Liver (tissue), 3 donors: ENCODE data around the gene PARD3B.

ENCODE experiments used
- EGR1 ChIP-seq, 2 donors: IDR thresholded peaks; 2 replicates each; pipeline ENCODE4 v1.6.1; 2016 to 2018; ENCODE audit warnings: antibody characterized with exemption in 2 of 2, low read depth in 2 of 2
- GABPA ChIP-seq, 2 donors: IDR thresholded peaks in 1 of 2; conservative IDR thresholded peaks in 1 of 2; 2 replicates each; pipeline ENCODE4 v1.6.1; 2016; ENCODE audit warnings: antibody characterized with exemption in 2 of 2, mild to moderate bottlenecking in 1 of 2, moderate library complexity in 1 of 2
- HNF4G ChIP-seq: IDR thresholded peaks from 2 replicates; pipeline ENCODE4 v1.6.1; 2016; ENCODE audit warnings: antibody characterized with exemption
- RAD21 ChIP-seq, 2 donors: IDR thresholded peaks; 2 replicates each; pipeline ENCODE4 v1.6.1; 2016; ENCODE audit warnings: antibody characterized with exemption in 2 of 2, mild to moderate bottlenecking in 2 of 2
- TAF1 ChIP-seq: conservative IDR thresholded peaks from 2 replicates; pipeline ENCODE4 v1.6.1; 2016; ENCODE audit warnings: antibody characterized with exemption, mild to moderate bottlenecking
- TF ChIP-seq, protein P1 (sequence below): fragments of 150-350 bp; IDR thresholded peaks from 2 replicates; pipeline ENCODE4 v1.5.1; 2017; ENCODE audit warnings: improper control_type of control experiment, low read depth, low read length; ENCODE audit not compliant: missing input control
- TF ChIP-seq, protein P2 (sequence below): IDR thresholded peaks from 2 replicates; pipeline ENCODE4 v1.6.1; 2016; ENCODE audit warnings: antibody characterized with exemption, mild to moderate bottlenecking
- TF ChIP-seq, protein P3 (sequence below): IDR thresholded peaks from 2 replicates; pipeline ENCODE4 v1.6.1; 2016; ENCODE audit warnings: antibody characterized with exemption
- donor health status: healthy.
- donor health status: healthy.

DNA sequence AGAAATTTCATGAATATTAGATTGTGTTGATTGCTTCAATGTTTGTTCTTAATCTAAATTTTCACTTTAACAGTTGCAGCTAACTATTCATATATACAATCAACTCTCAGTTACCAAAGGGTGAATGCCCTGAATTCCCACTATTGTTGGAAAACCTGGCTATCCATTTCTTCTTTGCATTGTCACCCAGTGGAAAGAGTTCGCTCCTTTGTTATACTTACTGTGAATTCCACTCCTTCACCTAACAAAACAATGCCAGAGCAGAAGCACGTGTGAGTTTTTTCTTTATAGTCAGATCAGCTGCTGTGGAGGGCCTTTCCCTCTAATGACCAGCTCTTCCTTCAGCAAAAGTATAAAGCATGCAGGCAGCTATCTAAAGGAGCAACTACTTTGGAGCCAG is 727.9 kb downstream of the PARD3B start:
- TF ChIP-seq, protein P1, sequence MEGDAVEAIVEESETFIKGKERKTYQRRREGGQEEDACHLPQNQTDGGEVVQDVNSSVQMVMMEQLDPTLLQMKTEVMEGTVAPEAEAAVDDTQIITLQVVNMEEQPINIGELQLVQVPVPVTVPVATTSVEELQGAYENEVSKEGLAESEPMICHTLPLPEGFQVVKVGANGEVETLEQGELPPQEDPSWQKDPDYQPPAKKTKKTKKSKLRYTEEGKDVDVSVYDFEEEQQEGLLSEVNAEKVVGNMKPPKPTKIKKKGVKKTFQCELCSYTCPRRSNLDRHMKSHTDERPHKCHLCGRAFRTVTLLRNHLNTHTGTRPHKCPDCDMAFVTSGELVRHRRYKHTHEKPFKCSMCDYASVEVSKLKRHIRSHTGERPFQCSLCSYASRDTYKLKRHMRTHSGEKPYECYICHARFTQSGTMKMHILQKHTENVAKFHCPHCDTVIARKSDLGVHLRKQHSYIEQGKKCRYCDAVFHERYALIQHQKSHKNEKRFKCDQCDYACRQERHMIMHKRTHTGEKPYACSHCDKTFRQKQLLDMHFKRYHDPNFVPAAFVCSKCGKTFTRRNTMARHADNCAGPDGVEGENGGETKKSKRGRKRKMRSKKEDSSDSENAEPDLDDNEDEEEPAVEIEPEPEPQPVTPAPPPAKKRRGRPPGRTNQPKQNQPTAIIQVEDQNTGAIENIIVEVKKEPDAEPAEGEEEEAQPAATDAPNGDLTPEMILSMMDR: no peak
- TF ChIP-seq TAF1 (no peak), RAD21 (IDR thresholded peaks at IDR 0.05) (no peak), EGR1 (IDR thresholded peaks at IDR 0.05; ENCODE audit: low read depth in 2 of 2) (no peak), GABPA (IDR thresholded peaks at IDR 0.05 in 1 of 2, conservative IDR thresholded peaks at IDR 0.05 in 1 of 2) (no peak), HNF4G (no peak)
- TF ChIP-seq, protein P2, sequence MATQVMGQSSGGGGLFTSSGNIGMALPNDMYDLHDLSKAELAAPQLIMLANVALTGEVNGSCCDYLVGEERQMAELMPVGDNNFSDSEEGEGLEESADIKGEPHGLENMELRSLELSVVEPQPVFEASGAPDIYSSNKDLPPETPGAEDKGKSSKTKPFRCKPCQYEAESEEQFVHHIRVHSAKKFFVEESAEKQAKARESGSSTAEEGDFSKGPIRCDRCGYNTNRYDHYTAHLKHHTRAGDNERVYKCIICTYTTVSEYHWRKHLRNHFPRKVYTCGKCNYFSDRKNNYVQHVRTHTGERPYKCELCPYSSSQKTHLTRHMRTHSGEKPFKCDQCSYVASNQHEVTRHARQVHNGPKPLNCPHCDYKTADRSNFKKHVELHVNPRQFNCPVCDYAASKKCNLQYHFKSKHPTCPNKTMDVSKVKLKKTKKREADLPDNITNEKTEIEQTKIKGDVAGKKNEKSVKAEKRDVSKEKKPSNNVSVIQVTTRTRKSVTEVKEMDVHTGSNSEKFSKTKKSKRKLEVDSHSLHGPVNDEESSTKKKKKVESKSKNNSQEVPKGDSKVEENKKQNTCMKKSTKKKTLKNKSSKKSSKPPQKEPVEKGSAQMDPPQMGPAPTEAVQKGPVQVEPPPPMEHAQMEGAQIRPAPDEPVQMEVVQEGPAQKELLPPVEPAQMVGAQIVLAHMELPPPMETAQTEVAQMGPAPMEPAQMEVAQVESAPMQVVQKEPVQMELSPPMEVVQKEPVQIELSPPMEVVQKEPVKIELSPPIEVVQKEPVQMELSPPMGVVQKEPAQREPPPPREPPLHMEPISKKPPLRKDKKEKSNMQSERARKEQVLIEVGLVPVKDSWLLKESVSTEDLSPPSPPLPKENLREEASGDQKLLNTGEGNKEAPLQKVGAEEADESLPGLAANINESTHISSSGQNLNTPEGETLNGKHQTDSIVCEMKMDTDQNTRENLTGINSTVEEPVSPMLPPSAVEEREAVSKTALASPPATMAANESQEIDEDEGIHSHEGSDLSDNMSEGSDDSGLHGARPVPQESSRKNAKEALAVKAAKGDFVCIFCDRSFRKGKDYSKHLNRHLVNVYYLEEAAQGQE: no peak
- TF ChIP-seq, protein P3, sequence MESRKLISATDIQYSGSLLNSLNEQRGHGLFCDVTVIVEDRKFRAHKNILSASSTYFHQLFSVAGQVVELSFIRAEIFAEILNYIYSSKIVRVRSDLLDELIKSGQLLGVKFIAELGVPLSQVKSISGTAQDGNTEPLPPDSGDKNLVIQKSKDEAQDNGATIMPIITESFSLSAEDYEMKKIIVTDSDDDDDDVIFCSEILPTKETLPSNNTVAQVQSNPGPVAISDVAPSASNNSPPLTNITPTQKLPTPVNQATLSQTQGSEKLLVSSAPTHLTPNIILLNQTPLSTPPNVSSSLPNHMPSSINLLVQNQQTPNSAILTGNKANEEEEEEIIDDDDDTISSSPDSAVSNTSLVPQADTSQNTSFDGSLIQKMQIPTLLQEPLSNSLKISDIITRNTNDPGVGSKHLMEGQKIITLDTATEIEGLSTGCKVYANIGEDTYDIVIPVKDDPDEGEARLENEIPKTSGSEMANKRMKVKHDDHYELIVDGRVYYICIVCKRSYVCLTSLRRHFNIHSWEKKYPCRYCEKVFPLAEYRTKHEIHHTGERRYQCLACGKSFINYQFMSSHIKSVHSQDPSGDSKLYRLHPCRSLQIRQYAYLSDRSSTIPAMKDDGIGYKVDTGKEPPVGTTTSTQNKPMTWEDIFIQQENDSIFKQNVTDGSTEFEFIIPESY: no peak
